OCI-LY3 (cell line): Measurements from ENCODE around the gene REEP6.

Source experiments
- CTCF ChIP-seq: fragments of 200-600, 300-600 bp; sonication (generic); IDR thresholded peaks from 2 replicates; pipeline ENCODE4 v1.5.1; 2014; ENCODE audit warnings: antibody characterized with exemption, low read length, low read depth
- EZH2phosphoT487 ChIP-seq: fragments of 200-600 bp; shearing (Covaris generic); IDR thresholded peaks from 2 replicates; pipeline ENCODE4 v1.6.1; 2018; ENCODE audit warnings: antibody characterized with exemption, mixed run types, low read depth

DNA sequence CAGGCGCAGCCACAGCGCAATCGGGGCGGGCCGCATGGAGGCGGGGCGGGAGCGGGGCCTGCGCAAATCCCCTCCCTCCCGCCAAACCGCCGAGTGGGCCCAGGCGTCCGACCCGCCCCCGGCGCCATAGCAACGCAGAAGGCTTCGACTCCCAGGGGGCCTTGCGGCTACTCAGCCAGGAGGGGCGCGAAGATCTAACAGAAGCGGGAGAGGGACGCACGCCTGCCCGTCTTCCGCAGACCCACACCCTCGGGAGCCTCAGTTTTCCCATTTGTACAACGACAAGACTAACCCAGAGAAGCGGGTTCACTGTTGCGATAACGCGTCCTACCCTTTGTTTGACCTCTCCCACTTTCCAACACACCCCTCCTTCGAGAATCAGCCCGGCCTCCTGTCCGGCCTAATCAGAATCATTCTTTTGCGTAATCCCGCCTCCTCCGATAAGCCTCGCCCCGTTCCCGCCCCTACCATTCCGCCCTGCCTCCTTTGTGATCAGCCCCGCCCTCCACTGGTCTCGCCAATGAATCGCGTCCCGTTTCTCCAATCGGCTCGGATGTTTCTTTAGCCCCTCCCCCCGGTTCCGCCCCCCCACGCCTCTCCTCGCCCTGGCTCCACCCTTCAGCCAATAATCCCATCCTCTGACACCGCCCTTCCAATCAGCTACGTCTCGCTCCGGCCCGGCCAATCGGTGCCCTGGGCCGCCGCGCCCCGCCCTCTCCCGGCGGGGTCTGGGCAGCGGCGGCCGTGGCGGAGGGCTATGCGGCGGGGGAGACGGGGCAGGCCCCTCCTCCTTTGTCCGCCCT, 469 bp upstream of the REEP6 start, which contains the start of gene PCSK4:
- TF ChIP-seq CTCF (no peak), EZH2phosphoT487 (no peak)
